HEK293T (cell line): ENCODE data around the gene FTCDNL1.

Source experiments
- CTCF ChIA-PET: fragments of 350-600 bp; formaldehyde crosslinking; extraction: SDS; loops from one replicate; lab custom pipeline; 2021; ENCODE audit warnings: antibody characterized with exemption, inconsistent platforms; lab: Yijun Ruan, JAX
- POLR2A ChIA-PET: fragments of 350-600 bp; formaldehyde crosslinking; extraction: SDS; loops from one replicate; lab custom pipeline; 2020; ENCODE audit warnings: antibody characterized with exemption, inconsistent platforms; lab: Yijun Ruan, JAX
- DNase-seq: peaks from one replicate; pipeline ENCODE4 v3.0.0; 2012; ENCODE audit warnings: mixed read lengths; ENCODE audit errors: extremely low spot score
- ARNT ChIP-seq: fragments of 450-650 bp; IDR thresholded peaks from 2 replicates; pipeline ENCODE4 v1.6.1; 2017; ENCODE audit warnings: mild to moderate bottlenecking
- BHLHE40 ChIP-seq: fragments of 450-650 bp; IDR thresholded peaks from 2 replicates; pipeline ENCODE4 v1.6.1; 2016; ENCODE audit warnings: mild to moderate bottlenecking, moderate library complexity, borderline replicate concordance
- CTBP1 ChIP-seq: fragments of 450-650 bp; IDR thresholded peaks from 2 replicates; pipeline ENCODE4 v1.6.1; 2016; ENCODE audit warnings: borderline replicate concordance
- ELF4 ChIP-seq: fragments of 450-650 bp; IDR thresholded peaks from 2 replicates; pipeline ENCODE4 v1.6.1; 2017; ENCODE audit warnings: antibody characterized with exemption
- FOXA1 ChIP-seq: fragments of 450-650 bp; IDR thresholded peaks from 2 replicates; pipeline ENCODE4 v1.6.1; 2016; ENCODE audit warnings: mild to moderate bottlenecking
- FOXK2 ChIP-seq: fragments of 450-650 bp; IDR thresholded peaks from 2 replicates; pipeline ENCODE4 v1.6.1; 2016; ENCODE audit warnings: mild to moderate bottlenecking
- FOXM1 ChIP-seq: fragments of 450-650 bp; IDR thresholded peaks from 2 replicates; pipeline ENCODE4 v1.6.1; 2017; ENCODE audit warnings: mild to moderate bottlenecking, borderline replicate concordance
- HDGF ChIP-seq: fragments of 450-650 bp; IDR thresholded peaks from 2 replicates; pipeline ENCODE4 v1.6.1; 2017; ENCODE audit warnings: antibody characterized with exemption, borderline replicate concordance
- L3MBTL2 ChIP-seq: fragments of 450-650 bp; conservative IDR thresholded peaks from 2 replicates; pipeline ENCODE4 v1.6.1; 2016; ENCODE audit warnings: mild to moderate bottlenecking
- LEF1 ChIP-seq: fragments of 450-650 bp; IDR thresholded peaks from 2 replicates; pipeline ENCODE4 v1.6.1; 2017; ENCODE audit warnings: mild to moderate bottlenecking, borderline replicate concordance
- NFRKB ChIP-seq: fragments of 450-650 bp; IDR thresholded peaks from 2 replicates; pipeline ENCODE4 v1.6.1; 2016; ENCODE audit warnings: mild to moderate bottlenecking, moderate library complexity
- SP1 ChIP-seq: fragments of 450-650 bp; IDR thresholded peaks from 2 replicates; pipeline ENCODE4 v1.6.1; 2017
- SUZ12 ChIP-seq: fragments of 450-650 bp; IDR thresholded peaks from 2 replicates; pipeline ENCODE4 v1.6.1; 2016; ENCODE audit warnings: mild to moderate bottlenecking
- TARDBP ChIP-seq: fragments of 450-650 bp; IDR thresholded peaks from 2 replicates; pipeline ENCODE4 v1.6.1; 2016
- ZNF384 ChIP-seq: fragments of 450-650 bp; IDR thresholded peaks from 2 replicates; pipeline ENCODE4 v1.6.1; 2016
- TF ChIP-seq, protein P1 (sequence below): fragments of 450-650 bp; IDR thresholded peaks from 2 replicates; pipeline ENCODE4 v1.6.1; 2016

The FTCDNL1 gene

DNA sequence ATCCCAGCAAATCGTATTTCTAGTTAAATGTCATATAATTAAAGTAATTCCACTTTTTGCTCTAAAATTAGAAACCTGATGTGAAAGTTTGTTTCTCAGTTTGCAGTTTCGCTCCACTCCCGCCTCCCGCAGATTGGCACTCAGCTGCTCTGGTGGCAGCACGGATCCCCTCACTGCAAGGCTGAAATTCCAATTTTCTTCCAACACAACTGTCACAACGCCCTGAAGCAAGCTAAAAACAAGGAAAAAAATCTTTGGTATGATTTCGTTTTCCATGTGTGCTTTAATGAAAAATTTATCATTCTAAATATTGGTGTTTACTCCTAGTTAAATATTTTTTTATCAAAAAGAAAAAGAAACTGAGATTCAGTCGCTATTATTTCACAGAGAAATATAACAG lies 38.5 kb downstream of the FTCDNL1 start:
- TF ChIP-seq ARNT, result no peak
- no peak for TF ChIP-seq HDGF
- no peak for TF ChIP-seq SUZ12
- TF ChIP-seq, protein P1, sequence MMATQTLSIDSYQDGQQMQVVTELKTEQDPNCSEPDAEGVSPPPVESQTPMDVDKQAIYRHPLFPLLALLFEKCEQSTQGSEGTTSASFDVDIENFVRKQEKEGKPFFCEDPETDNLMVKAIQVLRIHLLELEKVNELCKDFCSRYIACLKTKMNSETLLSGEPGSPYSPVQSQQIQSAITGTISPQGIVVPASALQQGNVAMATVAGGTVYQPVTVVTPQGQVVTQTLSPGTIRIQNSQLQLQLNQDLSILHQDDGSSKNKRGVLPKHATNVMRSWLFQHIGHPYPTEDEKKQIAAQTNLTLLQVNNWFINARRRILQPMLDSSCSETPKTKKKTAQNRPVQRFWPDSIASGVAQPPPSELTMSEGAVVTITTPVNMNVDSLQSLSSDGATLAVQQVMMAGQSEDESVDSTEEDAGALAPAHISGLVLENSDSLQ, result no peak
- TF ChIP-seq LEF1, result no peak
- no peak for TF ChIP-seq TARDBP
- TF ChIP-seq ELF4, result no peak
- CTCF ChIA-PET, result no interaction called here
- POLR2A ChIA-PET, result no interaction called here
- no peak for DNase-seq

DNA sequence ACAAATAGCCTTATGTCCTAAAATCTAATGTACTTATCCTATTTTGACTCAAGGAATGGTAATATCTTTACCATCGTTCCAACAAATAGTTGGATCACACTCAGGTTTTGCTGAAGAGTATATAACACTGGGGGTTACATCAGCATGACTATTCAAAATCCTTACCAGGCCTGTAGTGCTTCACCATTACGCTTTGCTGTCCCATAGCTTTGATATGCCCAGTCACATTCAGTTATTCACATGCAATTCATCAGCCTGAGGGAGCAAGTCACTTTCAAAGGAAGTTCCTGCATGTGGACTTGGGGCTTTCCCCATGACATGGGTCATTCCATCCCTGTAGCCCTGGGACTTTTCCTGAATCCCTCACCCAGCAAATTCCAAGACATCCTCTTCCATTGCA lies 39.6 kb downstream of the FTCDNL1 start:
- no peak for TF ChIP-seq SP1
- no peak for TF ChIP-seq LEF1
- TF ChIP-seq BHLHE40, result no peak
- no peak for TF ChIP-seq ELF4
- no peak for TF ChIP-seq L3MBTL2
- TF ChIP-seq FOXA1, result no peak
- no peak for TF ChIP-seq FOXM1
- no peak for TF ChIP-seq FOXK2
- TF ChIP-seq HDGF, result no peak
- no peak for TF ChIP-seq ARNT
- TF ChIP-seq NFRKB, result no peak
- no peak for TF ChIP-seq TARDBP
- no peak for TF ChIP-seq ZNF384
- no peak for TF ChIP-seq CTBP1
- TF ChIP-seq SUZ12, result no peak
- ChIA-PET POLR2A (no interaction called here), CTCF (no interaction called here)
- no peak for DNase-seq

DNA sequence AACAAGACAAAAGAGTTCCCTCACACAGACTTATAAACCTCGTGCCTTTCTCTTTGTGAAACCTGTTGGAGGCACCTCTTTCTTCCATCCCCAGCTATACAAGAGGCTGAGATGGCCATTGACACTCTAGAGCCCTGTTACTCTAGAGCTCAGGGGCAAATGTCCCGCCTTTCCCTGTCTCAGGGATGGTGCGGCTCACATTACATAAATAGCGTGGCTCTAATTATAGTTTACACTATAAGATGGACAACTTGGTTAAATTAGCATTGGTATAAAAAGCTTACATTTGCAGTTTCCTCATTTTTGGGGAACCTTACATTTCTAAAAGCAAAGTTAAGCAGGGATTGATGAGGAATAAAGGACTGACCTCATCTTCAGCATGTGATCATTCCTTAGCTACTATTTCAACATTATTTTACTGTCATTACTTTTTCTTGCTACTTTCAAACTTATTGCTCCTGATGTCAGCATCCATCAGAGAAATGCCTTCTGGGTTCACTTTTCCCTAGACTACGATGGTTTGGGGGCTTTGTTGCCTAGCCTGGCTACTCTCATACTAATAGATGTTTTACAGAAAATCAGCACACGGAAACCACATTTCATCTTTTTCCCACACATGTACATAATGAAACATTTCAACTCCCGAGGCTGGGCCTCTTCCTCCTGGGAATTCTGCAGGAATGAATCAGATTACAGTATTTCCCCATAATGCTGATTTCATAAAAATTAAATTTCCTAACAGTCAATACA lies 40.4 kb downstream of the FTCDNL1 start:
- ChIA-PET CTCF (no interaction called here), POLR2A (no interaction called here)
- no peak for TF ChIP-seq BHLHE40
- no peak for TF ChIP-seq HDGF
- no peak for TF ChIP-seq ARNT
- TF ChIP-seq CTBP1, result no peak
- TF ChIP-seq ELF4, result no peak
- no peak for TF ChIP-seq ZNF384
- TF ChIP-seq FOXK2, result no peak
- TF ChIP-seq SUZ12, result no peak
- no peak for TF ChIP-seq L3MBTL2
- TF ChIP-seq LEF1, result no peak
- no peak for TF ChIP-seq FOXA1
- no peak for TF ChIP-seq TARDBP
- no peak for TF ChIP-seq NFRKB
- TF ChIP-seq SP1, result no peak
- no peak for TF ChIP-seq FOXM1
- TF ChIP-seq, protein P1, result no peak
- DNase-seq, result no peak

DNA sequence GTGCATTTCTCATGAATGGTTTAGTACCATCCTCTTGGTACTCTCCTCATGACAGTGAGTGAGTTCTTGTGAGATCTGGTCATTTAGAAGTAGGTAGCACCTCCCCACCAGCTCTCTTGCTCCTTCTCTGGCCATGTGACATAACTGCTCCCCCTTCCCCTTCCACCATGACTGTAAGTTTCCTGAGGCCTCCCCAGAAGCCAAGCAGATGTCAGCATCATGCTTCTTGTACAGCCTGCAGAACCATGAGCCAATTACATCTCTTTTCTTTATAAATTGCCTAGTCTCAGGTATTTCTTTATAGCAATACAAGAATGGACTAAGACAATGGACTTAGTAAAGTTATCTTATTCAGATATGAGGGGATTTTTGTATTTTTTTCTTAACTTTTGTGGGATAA lies 43.0 kb downstream of the FTCDNL1 start:
- POLR2A ChIA-PET, result no interaction called here
- no peak for TF ChIP-seq NFRKB
- TF ChIP-seq, protein P1, result no peak
- TF ChIP-seq ARNT, result no peak
- TF ChIP-seq ELF4, result no peak
- TF ChIP-seq FOXM1, result no peak
- TF ChIP-seq L3MBTL2, result no peak
- TF ChIP-seq BHLHE40, result no peak
- TF ChIP-seq SUZ12, result no peak
- no peak for TF ChIP-seq LEF1
- no peak for TF ChIP-seq SP1
- no peak for TF ChIP-seq TARDBP
- no peak for TF ChIP-seq CTBP1
- no peak for TF ChIP-seq FOXK2
- TF ChIP-seq ZNF384, result no peak
- TF ChIP-seq HDGF, result no peak
- no peak for TF ChIP-seq FOXA1
- CTCF ChIA-PET, result no interaction called here
- no peak for DNase-seq

DNA sequence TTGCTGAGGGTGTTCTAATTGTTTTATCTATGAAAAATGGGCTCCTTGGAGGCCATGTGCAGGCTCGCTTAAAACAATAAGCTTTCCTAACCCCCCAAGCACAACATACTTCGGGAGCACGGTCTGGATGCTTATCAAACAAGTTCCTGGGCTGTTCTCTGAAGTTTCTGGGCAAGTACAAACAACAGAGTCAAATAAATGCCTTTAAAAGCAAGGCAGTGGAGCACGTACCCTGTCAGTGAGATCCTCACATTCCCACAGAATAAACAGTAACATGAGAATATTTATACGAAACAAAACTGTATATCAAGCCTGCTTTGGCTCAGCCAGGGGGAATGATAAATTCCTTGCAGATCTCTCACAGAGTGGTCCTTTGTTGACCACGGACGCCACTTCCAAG lies 44.8 kb downstream of the FTCDNL1 start:
- POLR2A ChIA-PET, result no interaction called here
- CTCF ChIA-PET, result no interaction called here
- TF ChIP-seq CTBP1, result peak; percentile 69; the same call in 1 of the 2 replicates
- peak; percentile 73 for TF ChIP-seq ARNT
- no peak for TF ChIP-seq ELF4
- TF ChIP-seq TARDBP, result no peak
- TF ChIP-seq, protein P1, result peak; percentile 85
- TF ChIP-seq SUZ12, result no peak
- TF ChIP-seq FOXM1, result no peak
- TF ChIP-seq L3MBTL2, result no peak
- peak; percentile 40; the same call in 1 of the 2 replicates for TF ChIP-seq FOXA1
- peak; percentile 23 for DNase-seq
